ENCODE results near the gene ZNF701. TPM values are rescaled to one million over a fixed set of nuclear protein-coding genes. Genes with fewer than 3 reads are reported as not detected.

ZNF701 gene
- total and polyA plus RNA-seq, 2 of the 13 experiments (the other 11 are each of a cell fraction or from before 2014, with no cell fraction given) = 4.5 to 6.3 TPM

GRCh38 chr19:52570000-52570861 lies at the start of gene ZNF701 (continued):
- TF ChIP-seq ATAD3A (CRISPR knock-in tag; IDR thresholded peaks at IDR 0.05) (no peak), ELF1 (CRISPR knock-in tag; IDR thresholded peaks at IDR 0.05) (peak; percentile 97), ZNF224 (CRISPR knock-in tag; IDR thresholded peaks at IDR 0.05) (no peak), KIAA2018 (CRISPR knock-in tag; IDR thresholded peaks at IDR 0.05; ENCODE audit: borderline replicate concordance) (no peak), ZGPAT (CRISPR knock-in tag; IDR thresholded peaks at IDR 0.05) (0 out of 2 replicates have a peak, but pooled peaks have one; percentile 38), ZNF605 (CRISPR knock-in tag; IDR thresholded peaks at IDR 0.05) (0 out of 2 replicates have a peak, but pooled peaks have one; percentile 18), HCFC1 (IDR thresholded peaks at IDR 0.05; ENCODE audit: low read depth, low read length) (0 out of 2 replicates have a peak, but pooled peaks have one; percentile 13), ARID3A (IDR thresholded peaks at IDR 0.05; ENCODE audit: low read depth, low read length) (no peak), ZMYM2 (CRISPR knock-in tag; IDR thresholded peaks at IDR 0.05) (no peak), CEBPZ (IDR thresholded peaks at IDR 0.05; ENCODE audit: low read length) (no peak), AHR (CRISPR knock-in tag; IDR thresholded peaks at IDR 0.05) (no peak), ISL2 (CRISPR knock-in tag; IDR thresholded peaks at IDR 0.05) (0 out of 2 replicates have a peak, but pooled peaks have one; percentile 19), MED1 (CRISPR knock-in tag; IDR thresholded peaks at IDR 0.05) (0 out of 2 replicates have a peak, but pooled peaks have one; percentile 18), ARNT2 (CRISPR knock-in tag; IDR thresholded peaks at IDR 0.05; ENCODE audit: low read depth) (no peak)

Measured in HepG2 (cell line).